MM.1S (cell line): ENCODE results near the gene PIK3R1.

Source experiments
- DNase-seq: peaks from one replicate; pipeline ENCODE4 v3.0.0-alpha.2; 2015
- H2AFZ ChIP-seq: fragments of 300-600 bp; sonication (generic); 2 replicates; pipeline ENCODE4 v1.6.0; 2016; ENCODE audit warnings: antibody characterized with exemption, low read length
- H3F3A ChIP-seq: fragments of 300-600 bp; sonication (generic); 2 replicates; pipeline ENCODE4 v1.6.1; 2016; ENCODE audit warnings: mild to moderate bottlenecking, antibody characterized with exemption, low read length, moderate library complexity, mixed read lengths; ENCODE audit not compliant: insufficient read depth
- H3K27ac ChIP-seq: fragments of 300-600 bp; sonication (generic); 2 replicates; pipeline ENCODE4 v1.5.1; 2016; ENCODE audit warnings: mild to moderate bottlenecking, low read length
- H3K27me3 ChIP-seq: fragments of 300-600 bp; sonication (generic); replicated peaks from 2 replicates; pipeline ENCODE4 v1.6.0; 2016; ENCODE audit warnings: low read length; ENCODE audit not compliant: insufficient read depth
- H3K36me3 ChIP-seq: fragments of 300-600 bp; sonication (generic); replicated peaks from 2 replicates; pipeline ENCODE4 v1.6.1; 2016; ENCODE audit warnings: mild to moderate bottlenecking, low read length, mixed read lengths; ENCODE audit not compliant: insufficient read depth
- H3K4me1 ChIP-seq: fragments of 300-600 bp; sonication (generic); 2 replicates; pipeline ENCODE4 v1.6.1; 2016; ENCODE audit warnings: low read length, mixed read lengths
- H3K4me2 ChIP-seq: fragments of 300-600 bp; sonication (generic); 2 replicates; pipeline ENCODE4 v1.6.0; 2016; ENCODE audit warnings: low read depth, low read length
- H3K4me3 ChIP-seq: fragments of 300-600 bp; sonication (generic); 2 replicates; pipeline ENCODE4 v1.5.1; 2016; ENCODE audit warnings: low read length, mixed read lengths
- H3K79me2 ChIP-seq: fragments of 300-600 bp; sonication (generic); 2 replicates; pipeline ENCODE4 v1.6.1; 2016; ENCODE audit warnings: mixed run types, low read length, mixed read lengths
- H3K9ac ChIP-seq: fragments of 300-600 bp; sonication (generic); 2 replicates; pipeline ENCODE4 v1.6.1; 2016; ENCODE audit warnings: low read length, mixed read lengths
- H3K9me2 ChIP-seq: fragments of 300-600 bp; sonication (generic); replicated peaks from 2 replicates; pipeline ENCODE4 v1.6.1; 2016; ENCODE audit warnings: mild to moderate bottlenecking, low read length, mixed read lengths; ENCODE audit not compliant: insufficient read depth
- H3K9me3 ChIP-seq: fragments of 300-600 bp; sonication (generic); replicated peaks from 2 replicates; pipeline ENCODE4 v1.6.1; 2016; ENCODE audit warnings: mild to moderate bottlenecking, low read length, mixed read lengths; ENCODE audit not compliant: insufficient read depth
- H4K20me1 ChIP-seq: fragments of 300-600 bp; sonication (generic); 2 replicates; pipeline ENCODE4 v1.6.1; 2016; ENCODE audit warnings: mild to moderate bottlenecking, low read length, moderate library complexity, mixed read lengths; ENCODE audit not compliant: insufficient read depth
- CTCF ChIP-seq: fragments of 300-600 bp; sonication (generic); IDR thresholded peaks from 2 replicates; pipeline ENCODE4 v1.5.1; 2016; ENCODE audit warnings: antibody characterized with exemption, low read length, mixed read lengths
- EZH2 ChIP-seq: fragments of 300-600 bp; sonication (generic); optimal IDR thresholded peaks from 2 replicates; pipeline ENCODE3; 2017; ENCODE audit warnings: low read depth, mild to moderate bottlenecking, antibody characterized with exemption, low read length, mixed read lengths
- EZH2phosphoT487 ChIP-seq: fragments of 300-600 bp; sonication (generic); IDR thresholded peaks from 2 replicates; pipeline ENCODE4 v1.6.1; 2018; ENCODE audit warnings: antibody characterized with exemption, low read length

PIK3R1 gene

GRCh38 chr5:68325065-68325580 lies 109.6 kb downstream of the PIK3R1 start:
- Histone ChIP-seq H3K4me3 (no peak overlapping the region), H3K79me2 (no peaks in the 10 kb centered on the region), H3K9me2 (no peaks in the 10 kb centered on the region), H3F3A (no peaks in the 10 kb centered on the region), H3K4me2 (no peak overlapping the region), H2AFZ (no peak overlapping the region), H3K27me3 (no peaks in the 10 kb centered on the region), H3K9me3 (no peaks in the 10 kb centered on the region), H3K4me1 (no peaks in the 10 kb centered on the region), H3K36me3 (no peaks in the 10 kb centered on the region), H3K9ac (no peak overlapping the region), H4K20me1 (no peaks in the 10 kb centered on the region), H3K27ac (no peak overlapping the region)
- no peak for DNase-seq
- TF ChIP-seq EZH2phosphoT487 (no peak), EZH2 (no peak), CTCF (no peak)

GRCh38 chr5:68329554-68330255 lies 114.1 kb downstream of the PIK3R1 start:
- TF ChIP-seq CTCF (no peak), EZH2 (no peak), EZH2phosphoT487 (no peak)
- no peaks in the 10 kb centered on the region for H3F3A ChIP-seq
- no peak for DNase-seq
- H3K9me3 ChIP-seq: no peaks in the 10 kb centered on the region
- no peak overlapping the region for H3K9ac ChIP-seq
- no peaks in the 10 kb centered on the region for H3K9me2 ChIP-seq
- H3K4me1 ChIP-seq: peaks cover 3% of the 10 kb centered on the region; the same call in 1 of the 2 replicates
- no peak overlapping the region for H3K4me3 ChIP-seq
- H3K27me3 ChIP-seq: no peaks in the 10 kb centered on the region
- no peaks in the 10 kb centered on the region for H4K20me1 ChIP-seq
- H3K4me2 ChIP-seq: no peak overlapping the region
- H3K36me3 ChIP-seq: no peaks in the 10 kb centered on the region
- H3K27ac ChIP-seq: no peak overlapping the region
- no peaks in the 10 kb centered on the region for H3K79me2 ChIP-seq
- H2AFZ ChIP-seq: no peak overlapping the region

- Histone ChIP-seq H3K27ac (no peak overlapping the region), H3K9me2 (no peaks in the 10 kb centered on the region), H3K4me3 (no peak overlapping the region), H3K4me1 (peaks cover 3% of the 10 kb centered on the region; the same call in 1 of the 2 replicates), H3K36me3 (no peaks in the 10 kb centered on the region), H3K9me3 (no peaks in the 10 kb centered on the region), H3K27me3 (no peaks in the 10 kb centered on the region), H3K4me2 (no peak overlapping the region), H2AFZ (no peak overlapping the region), H3K79me2 (no peaks in the 10 kb centered on the region), H4K20me1 (no peaks in the 10 kb centered on the region), H3K9ac (no peak overlapping the region), H3F3A (no peaks in the 10 kb centered on the region)
- no peak for TF ChIP-seq EZH2
- no peak for TF ChIP-seq EZH2phosphoT487
- no peak for TF ChIP-seq CTCF
- no peak for DNase-seq
Observed at GRCh38 chr5:68330574-68330973, 115.0 kb downstream of the PIK3R1 start.
